HPDE6-E6E7 (cell line): ENCODE results near the gene LRRC19.

Experiments used
- DNase-seq: peaks from one replicate; pipeline ENCODE4 v3.0.0; 2011; ENCODE audit warnings: missing footprints; ENCODE audit errors: extremely low spot score

LRRC19 gene

GRCh38 chr9:26955921-26956859 is 49.3 kb downstream of the LRRC19 start, which contains the start of gene IFT74:
Gene IFT74, plus strand, starts transcription at chr9:26956412. Its CDS starts 5,556 bp downstream, at chr9:26961968.
- DNase-seq: peak; percentile 99

GRCh38 chr9:26955222-26955903 is 50.1 kb downstream of the LRRC19 start:
- no peak for DNase-seq

GRCh38 chr9:26954050-26954508 is 51.4 kb downstream of the LRRC19 start:
- no peak for DNase-seq

GRCh38 chr9:26951794-26952193 is 53.7 kb downstream of the LRRC19 start:
- no peak for DNase-seq

GRCh38 chr9:26950521-26950920 is 55.0 kb downstream of the LRRC19 start:
- no peak for DNase-seq

- DNase-seq: no peak
These were observed 55.8 kb downstream of the LRRC19 start for GRCh38 chr9:26949637-26950069.

- no peak for DNase-seq
These were observed 57.7 kb downstream of the LRRC19 start for GRCh38 chr9:26947736-26948135.

GRCh38 chr9:26946753-26947727 is 58.4 kb downstream of the LRRC19 start, which contains the start of gene PLAA:
Gene PLAA, minus strand, starts transcription at chr9:26947242. Its CDS starts 197 bp downstream, at chr9:26947045.
- DNase-seq: peak; percentile 92

- DNase-seq: no peak
These were observed 59.9 kb downstream of the LRRC19 start for GRCh38 chr9:26945591-26945990.
